BLaER1 (cell line): ENCODE data around the gene TRIM29.
A peak's percentile ranks its signal among the peaks of the same experiment; 100 is the strongest.

ENCODE experiments used
- H3K27ac ChIP-seq: shearing (Covaris generic); formaldehyde crosslinking; 2 replicates; pipeline ENCODE4 v1.8.1; 2022
- H3K27me3 ChIP-seq: shearing (Covaris generic); formaldehyde crosslinking; 2 replicates; pipeline ENCODE4 v1.8.1; 2022
- H3K36me3 ChIP-seq: shearing (Covaris generic); formaldehyde crosslinking; 2 replicates; pipeline ENCODE4 v1.8.1; 2022
- H3K4me1 ChIP-seq: shearing (Covaris generic); formaldehyde crosslinking; 2 replicates; pipeline ENCODE4 v1.8.1; 2022
- H3K4me2 ChIP-seq: shearing (Covaris generic); formaldehyde crosslinking; 2 replicates; pipeline ENCODE4 v1.8.1; 2022
- H3K4me3 ChIP-seq: shearing (Covaris generic); formaldehyde crosslinking; 2 replicates; pipeline ENCODE4 v1.8.1; 2022
- H3K9ac ChIP-seq: shearing (Covaris generic); formaldehyde crosslinking; 2 replicates; pipeline ENCODE4 v1.8.1; 2022
- H3K9me3 ChIP-seq: shearing (Covaris generic); formaldehyde crosslinking; 2 replicates; pipeline ENCODE4 v1.8.1; 2022
- H4K20me1 ChIP-seq: shearing (Covaris generic); formaldehyde crosslinking; 2 replicates; pipeline ENCODE4 v1.8.1; 2022
- Cebpa-rat ChIP-seq: shearing (Covaris generic); IDR thresholded peaks from 2 replicates; pipeline ENCODE4 v1.8.1; 2022

The TRIM29 gene

DNA sequence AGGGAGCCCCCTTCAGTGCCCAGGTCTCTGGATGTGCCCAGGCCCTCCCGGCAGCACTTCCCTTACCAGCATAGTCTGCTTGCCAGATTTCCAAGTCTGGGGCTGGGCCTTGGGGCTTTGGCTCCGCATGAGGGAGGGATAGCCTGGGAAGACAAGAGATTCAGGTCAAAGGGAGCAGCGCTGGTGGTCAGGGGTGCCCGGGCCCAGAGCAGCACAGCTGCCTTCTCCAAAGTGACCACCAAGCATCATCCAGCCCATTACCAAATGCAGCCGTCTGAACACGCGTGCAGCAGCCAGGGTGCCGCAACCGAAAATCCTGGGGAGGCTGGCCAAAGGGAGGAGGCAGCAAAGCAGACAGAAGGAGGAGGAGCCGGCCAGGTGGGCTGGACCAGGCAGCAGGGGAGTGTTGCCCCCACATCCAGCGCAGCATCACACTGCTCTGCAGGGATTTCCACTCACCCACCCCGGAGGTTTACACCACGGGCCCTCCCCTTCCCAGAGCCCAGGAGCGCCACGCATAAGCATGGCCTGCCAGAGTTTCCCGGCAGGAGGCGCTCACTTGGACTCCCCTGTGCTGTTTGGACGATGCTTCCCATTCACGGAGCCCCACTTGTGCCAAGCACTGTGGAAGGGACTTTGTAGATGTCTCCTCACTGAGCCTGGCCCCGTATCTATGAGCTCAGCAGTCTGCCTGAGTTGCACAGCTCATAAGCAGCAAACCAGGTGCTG is 22.5 kb downstream of the TRIM29 start:
- peaks cover 31% of the 10 kb centered on the region for H3K4me1 ChIP-seq
- no peak overlapping the region for H3K4me3 ChIP-seq
- no peak overlapping the region for H3K4me2 ChIP-seq
- H3K27ac ChIP-seq = no peak overlapping the region
- TF ChIP-seq Cebpa-rat = no peak
- no peaks in the 10 kb centered on the region for H3K9me3 ChIP-seq
- H3K9ac ChIP-seq = no peak overlapping the region
- no peaks in the 10 kb centered on the region for H4K20me1 ChIP-seq
- H3K36me3 ChIP-seq = no peaks in the 10 kb centered on the region
- H3K27me3 ChIP-seq = no peaks in the 10 kb centered on the region

DNA sequence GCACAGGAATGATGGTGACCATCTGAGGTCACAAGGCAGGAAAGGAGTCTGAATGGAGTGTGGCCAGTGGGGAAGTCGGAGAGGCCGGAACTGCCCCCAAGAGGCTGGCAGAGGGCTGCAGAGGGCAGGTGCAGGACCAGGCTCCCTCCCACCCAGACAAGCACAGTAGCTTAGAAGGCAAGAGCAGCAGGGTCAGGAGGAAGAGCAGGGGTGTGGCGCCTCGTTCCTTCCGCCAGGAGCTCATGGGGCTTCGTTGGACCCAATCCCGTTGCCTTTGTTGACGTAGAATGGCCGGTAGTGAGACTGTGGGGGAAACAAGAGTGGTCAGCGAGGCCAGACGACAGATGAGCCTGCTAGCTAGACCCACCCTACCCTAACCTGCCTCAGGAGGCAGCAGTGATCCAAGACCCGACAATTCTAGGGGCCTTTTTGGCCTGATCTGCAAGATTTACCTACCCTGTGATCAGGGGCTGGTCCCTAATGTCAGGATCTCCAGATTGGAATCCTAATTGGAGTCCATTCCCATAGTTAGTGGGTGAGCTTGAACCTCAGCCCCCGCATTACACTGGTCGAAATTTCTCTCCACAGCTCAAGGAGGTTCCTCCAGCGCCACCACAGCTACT is 25.6 kb downstream of the TRIM29 start:
- H4K20me1 ChIP-seq = no peaks in the 10 kb centered on the region
- H3K27me3 ChIP-seq = no peaks in the 10 kb centered on the region
- H3K4me1 ChIP-seq = peaks cover 12% of the 10 kb centered on the region
- no peak overlapping the region for H3K9ac ChIP-seq
- H3K4me3 ChIP-seq = no peak overlapping the region
- no peak for TF ChIP-seq Cebpa-rat
- H3K27ac ChIP-seq = no peak overlapping the region
- no peaks in the 10 kb centered on the region for H3K36me3 ChIP-seq
- no peaks in the 10 kb centered on the region for H3K9me3 ChIP-seq
- H3K4me2 ChIP-seq = no peak overlapping the region

DNA sequence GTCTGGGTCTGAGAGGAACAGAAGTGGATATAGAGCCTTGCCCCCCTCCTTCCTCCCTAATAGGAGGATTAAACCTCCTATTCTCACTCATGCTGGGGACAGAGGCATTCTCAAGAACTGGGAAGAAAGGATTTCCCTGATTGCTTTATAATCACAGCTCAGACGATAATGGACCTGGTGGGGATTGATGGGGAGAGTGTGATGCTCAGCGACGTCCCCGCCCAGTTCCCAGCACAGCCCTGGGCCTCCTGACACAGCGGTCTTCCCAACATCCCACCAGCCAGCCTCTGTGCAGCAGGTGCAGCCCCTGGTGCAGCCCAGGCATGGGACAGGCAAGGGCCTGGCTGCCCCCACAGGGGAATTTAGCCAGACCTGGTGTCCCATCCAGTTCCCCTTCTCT is 28.4 kb downstream of the TRIM29 start:
- Histone ChIP-seq H3K9me3 (no peaks in the 10 kb centered on the region), H3K36me3 (no peaks in the 10 kb centered on the region), H3K4me3 (no peak overlapping the region), H3K27ac (no peak overlapping the region), H4K20me1 (no peaks in the 10 kb centered on the region), H3K4me1 (peaks cover 11% of the 10 kb centered on the region; the same call in 1 of the 2 replicates), H3K9ac (no peak overlapping the region), H3K4me2 (no peak overlapping the region), H3K27me3 (no peaks in the 10 kb centered on the region)
- TF ChIP-seq Cebpa-rat = no peak

DNA sequence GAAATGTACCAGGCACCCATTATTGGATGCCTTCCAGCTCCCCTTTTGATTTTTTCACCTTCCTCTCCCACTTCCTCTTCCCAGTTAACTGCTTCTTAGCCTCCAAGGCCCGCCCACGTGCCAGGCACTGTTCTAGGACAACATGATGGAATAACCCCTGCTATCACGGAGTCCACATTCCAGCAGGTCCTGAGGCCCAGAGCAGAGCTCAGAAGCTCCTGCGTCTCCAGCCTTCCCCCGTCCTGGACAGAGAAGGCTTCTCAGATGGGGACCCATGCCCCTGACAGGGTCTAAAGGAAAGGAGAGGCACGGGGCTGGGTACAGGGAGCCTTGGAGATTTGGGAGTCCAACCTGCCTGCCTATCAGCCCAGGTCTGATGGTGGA is 29.1 kb downstream of the TRIM29 start:
- H3K9ac ChIP-seq = 0 out of 2 replicates have a peak overlapping the region, but pooled peaks have one; percentile 15
- H4K20me1 ChIP-seq = no peaks in the 10 kb centered on the region
- no peaks in the 10 kb centered on the region for H3K9me3 ChIP-seq
- no peak overlapping the region for H3K4me3 ChIP-seq
- no peak overlapping the region for H3K27ac ChIP-seq
- H3K4me2 ChIP-seq = peak overlapping the region; percentile 17; the same call in 1 of the 2 replicates
- H3K4me1 ChIP-seq = peaks cover 11% of the 10 kb centered on the region; the same call in 1 of the 2 replicates
- no peak for TF ChIP-seq Cebpa-rat
- no peaks in the 10 kb centered on the region for H3K27me3 ChIP-seq
- H3K36me3 ChIP-seq = no peaks in the 10 kb centered on the region

DNA sequence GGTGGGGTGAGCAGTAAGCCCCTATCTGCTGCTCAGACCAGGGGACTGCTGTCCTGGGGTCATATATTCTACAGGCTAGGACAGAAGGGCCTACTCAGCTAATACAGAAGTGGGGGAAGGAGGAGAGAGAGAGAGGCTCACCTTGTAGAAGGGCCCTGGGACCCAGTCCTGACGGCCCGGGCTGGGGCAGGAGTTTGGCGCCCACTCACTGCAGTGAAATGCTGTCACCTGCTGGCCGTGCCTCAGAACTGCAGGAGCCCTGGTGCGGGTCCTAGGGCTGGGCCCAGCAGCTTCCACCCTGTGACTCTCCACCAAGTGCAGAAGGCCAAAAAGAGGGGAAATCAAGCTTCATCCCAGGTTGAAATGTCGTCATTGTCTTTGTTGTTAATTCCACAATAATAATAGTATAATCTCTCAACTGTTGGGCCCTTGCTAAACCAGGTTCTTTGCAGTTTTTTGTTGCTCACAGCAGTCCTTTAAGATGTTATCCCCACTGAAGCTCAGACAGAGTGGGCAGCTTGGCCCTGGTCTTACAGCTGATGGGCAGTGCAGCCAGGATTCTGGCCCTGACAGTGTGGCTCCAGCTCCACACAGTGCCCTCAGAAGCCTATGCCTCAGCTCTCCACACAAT is 29.6 kb downstream of the TRIM29 start:
- peaks cover 11% of the 10 kb centered on the region; the same call in 1 of the 2 replicates for H3K4me1 ChIP-seq
- H4K20me1 ChIP-seq = no peaks in the 10 kb centered on the region
- peak overlapping the region; percentile 17; the same call in 1 of the 2 replicates for H3K4me2 ChIP-seq
- no peak overlapping the region for H3K4me3 ChIP-seq
- no peaks in the 10 kb centered on the region for H3K36me3 ChIP-seq
- no peaks in the 10 kb centered on the region for H3K9me3 ChIP-seq
- TF ChIP-seq Cebpa-rat = no peak
- H3K27me3 ChIP-seq = no peaks in the 10 kb centered on the region
- H3K27ac ChIP-seq = no peak overlapping the region
- 0 out of 2 replicates have a peak overlapping the region, but pooled peaks have one; percentile 15 for H3K9ac ChIP-seq

DNA sequence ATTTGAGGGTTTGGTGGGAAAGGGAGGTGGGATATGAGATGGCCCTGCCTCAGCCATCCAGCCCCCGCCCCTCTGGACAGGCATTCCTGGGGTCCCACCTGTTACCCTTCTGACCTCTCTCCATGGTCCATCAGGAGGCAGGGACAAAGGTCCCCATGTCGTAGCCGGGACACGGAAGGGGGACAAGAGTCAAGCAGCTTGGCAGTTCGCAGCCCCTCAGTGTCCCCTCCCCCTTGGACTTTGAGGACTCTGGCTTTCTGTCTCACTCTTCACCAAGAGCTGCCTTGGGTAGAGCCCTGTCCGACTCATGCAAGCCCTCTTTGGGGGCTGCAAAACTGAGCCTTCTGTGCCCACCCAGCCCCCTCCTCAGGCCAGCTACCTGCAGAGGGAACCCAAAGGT is 30.2 kb downstream of the TRIM29 start:
- TF ChIP-seq Cebpa-rat = no peak

DNA sequence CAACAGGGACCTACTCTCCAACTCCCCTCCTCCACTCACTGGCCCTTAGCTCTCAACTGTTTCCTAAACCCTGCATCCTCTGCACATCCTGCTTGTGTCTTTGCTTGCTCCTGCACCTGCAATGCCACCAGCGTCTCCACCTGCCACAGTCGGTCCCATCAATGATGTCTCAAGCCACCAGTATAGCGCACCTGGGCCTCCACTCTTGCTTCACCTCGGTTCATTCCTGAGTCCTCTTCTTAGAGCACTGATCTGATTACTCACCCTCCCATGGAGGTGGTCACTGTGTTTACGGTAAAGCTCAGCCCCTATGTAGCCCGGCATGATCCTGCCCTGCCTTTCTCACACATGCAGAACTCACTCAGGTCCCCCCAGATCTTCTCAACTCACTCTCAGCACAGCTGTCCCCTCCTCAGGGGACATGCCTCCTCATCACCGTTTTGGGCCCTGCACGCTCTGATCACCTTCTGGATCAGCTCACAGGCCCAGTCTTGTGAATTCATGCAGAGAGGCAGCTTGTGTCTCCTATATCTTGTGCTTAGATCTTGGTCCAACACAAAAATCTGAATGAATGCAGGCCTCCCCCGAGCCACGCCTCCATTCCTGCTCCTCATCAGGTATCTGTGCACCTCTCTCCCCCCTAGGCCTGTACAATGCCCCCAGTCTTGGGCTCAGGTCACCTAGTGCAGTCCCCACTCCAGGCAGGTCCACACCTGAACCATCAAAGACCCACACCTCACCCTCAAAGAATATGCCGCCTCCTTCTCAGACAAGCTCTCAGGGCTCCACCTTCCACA is 31.4 kb downstream of the TRIM29 start:
- no peak overlapping the region for H3K4me3 ChIP-seq
- H3K27me3 ChIP-seq = no peaks in the 10 kb centered on the region
- H3K9ac ChIP-seq = no peak overlapping the region
- H3K4me1 ChIP-seq = peaks cover 11% of the 10 kb centered on the region; the same call in 1 of the 2 replicates
- H3K4me2 ChIP-seq = peak overlapping the region; percentile 17; the same call in 1 of the 2 replicates
- H4K20me1 ChIP-seq = no peaks in the 10 kb centered on the region
- no peak for TF ChIP-seq Cebpa-rat
- no peak overlapping the region for H3K27ac ChIP-seq
- H3K36me3 ChIP-seq = no peaks in the 10 kb centered on the region
- no peaks in the 10 kb centered on the region for H3K9me3 ChIP-seq

More for the DNA sequence above, 30.2 kb downstream of the TRIM29 start:
- no peak overlapping the region for H3K4me2 ChIP-seq
- no peaks in the 10 kb centered on the region for H3K9me3 ChIP-seq
- H3K9ac ChIP-seq = no peak overlapping the region
- no peak overlapping the region for H3K4me3 ChIP-seq
- no peaks in the 10 kb centered on the region for H3K27me3 ChIP-seq
- peaks cover 11% of the 10 kb centered on the region; the same call in 1 of the 2 replicates for H3K4me1 ChIP-seq
- H3K36me3 ChIP-seq = no peaks in the 10 kb centered on the region
- H3K27ac ChIP-seq = no peak overlapping the region
- no peaks in the 10 kb centered on the region for H4K20me1 ChIP-seq

DNA sequence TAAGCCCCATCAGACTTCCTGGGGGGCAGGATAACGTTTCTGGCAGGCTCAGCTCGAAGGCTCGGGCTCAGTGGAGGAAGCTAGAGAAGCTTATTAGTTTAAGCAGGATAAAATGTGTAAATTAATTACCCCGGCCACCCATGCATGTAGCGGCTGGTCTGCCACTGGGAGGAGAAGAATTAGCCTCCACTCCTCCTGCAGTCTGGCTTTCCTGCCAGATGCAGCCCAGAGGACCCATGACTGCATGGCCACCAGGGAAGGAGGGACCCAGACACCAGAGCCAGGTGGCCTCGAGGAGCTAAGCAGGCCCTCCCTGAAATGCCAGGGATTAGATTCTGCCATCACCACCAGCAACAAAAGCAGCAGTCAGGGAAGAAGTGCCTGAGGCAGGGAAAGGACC is 32.3 kb downstream of the TRIM29 start:
- TF ChIP-seq Cebpa-rat = no peak
- Histone ChIP-seq H3K27ac (no peak overlapping the region), H3K36me3 (no peaks in the 10 kb centered on the region), H3K4me2 (no peak overlapping the region), H3K4me3 (no peak overlapping the region), H4K20me1 (no peaks in the 10 kb centered on the region), H3K4me1 (peaks cover 11% of the 10 kb centered on the region; the same call in 1 of the 2 replicates), H3K27me3 (no peaks in the 10 kb centered on the region), H3K9ac (no peak overlapping the region), H3K9me3 (no peaks in the 10 kb centered on the region)

DNA sequence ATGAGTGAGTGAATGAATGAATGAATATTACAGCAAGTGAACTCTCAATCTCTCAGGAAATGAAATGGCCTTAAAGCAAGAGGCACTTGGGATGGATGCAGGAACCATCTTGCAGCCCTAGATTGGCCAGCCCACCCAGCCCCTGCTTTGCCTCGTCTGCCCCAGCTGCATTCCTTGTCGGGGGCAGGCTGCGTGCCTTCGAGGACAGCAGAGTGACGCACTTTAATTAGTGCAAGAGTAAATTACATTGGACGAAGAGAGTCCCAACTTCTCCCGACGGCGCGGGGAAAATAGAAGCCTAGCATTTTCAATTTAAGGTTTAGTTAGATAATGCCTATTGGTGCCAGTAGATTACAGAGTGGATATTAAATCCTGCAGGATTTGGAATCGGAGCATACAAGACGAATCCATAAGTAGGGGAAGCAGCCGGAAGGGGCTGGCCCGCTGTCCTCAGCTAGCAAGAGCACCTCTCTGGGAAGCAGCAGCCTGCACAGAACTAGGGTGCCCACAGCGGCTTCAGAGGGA is 33.8 kb downstream of the TRIM29 start:
- Histone ChIP-seq H3K36me3 (no peaks in the 10 kb centered on the region), H3K27ac (no peak overlapping the region), H3K9me3 (no peaks in the 10 kb centered on the region), H3K4me3 (no peak overlapping the region), H3K4me2 (no peak overlapping the region), H3K9ac (no peak overlapping the region), H4K20me1 (no peaks in the 10 kb centered on the region), H3K4me1 (peaks cover 11% of the 10 kb centered on the region; the same call in 1 of the 2 replicates), H3K27me3 (no peaks in the 10 kb centered on the region)
- TF ChIP-seq Cebpa-rat = no peak
